Measurements from ENCODE around the gene RFNG.

The RFNG gene

DNA sequence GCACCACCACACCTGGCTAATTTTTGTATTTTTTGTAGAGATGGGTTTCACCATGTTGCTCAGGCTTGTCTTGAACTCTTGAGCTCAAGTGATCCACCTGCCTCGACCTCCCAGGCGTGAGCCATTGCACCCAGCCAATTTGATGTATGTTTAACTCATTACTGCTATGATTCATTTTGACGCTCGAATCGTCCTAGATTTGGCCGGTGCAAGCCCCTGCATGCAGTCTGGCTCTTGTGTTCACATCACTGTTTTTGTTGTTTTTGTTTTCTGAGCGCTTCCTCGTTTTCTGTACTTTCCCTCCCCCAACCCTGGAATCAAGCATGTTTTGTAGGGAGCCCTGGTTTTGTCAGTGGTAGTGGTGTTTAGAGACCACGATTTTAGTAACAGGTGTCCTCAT is 21.8 kb upstream of the RFNG start:
- no peak overlapping the region for H3K4me3 ChIP-seq (ENCODE audit: low read length)
- TF ChIP-seq, protein P1, sequence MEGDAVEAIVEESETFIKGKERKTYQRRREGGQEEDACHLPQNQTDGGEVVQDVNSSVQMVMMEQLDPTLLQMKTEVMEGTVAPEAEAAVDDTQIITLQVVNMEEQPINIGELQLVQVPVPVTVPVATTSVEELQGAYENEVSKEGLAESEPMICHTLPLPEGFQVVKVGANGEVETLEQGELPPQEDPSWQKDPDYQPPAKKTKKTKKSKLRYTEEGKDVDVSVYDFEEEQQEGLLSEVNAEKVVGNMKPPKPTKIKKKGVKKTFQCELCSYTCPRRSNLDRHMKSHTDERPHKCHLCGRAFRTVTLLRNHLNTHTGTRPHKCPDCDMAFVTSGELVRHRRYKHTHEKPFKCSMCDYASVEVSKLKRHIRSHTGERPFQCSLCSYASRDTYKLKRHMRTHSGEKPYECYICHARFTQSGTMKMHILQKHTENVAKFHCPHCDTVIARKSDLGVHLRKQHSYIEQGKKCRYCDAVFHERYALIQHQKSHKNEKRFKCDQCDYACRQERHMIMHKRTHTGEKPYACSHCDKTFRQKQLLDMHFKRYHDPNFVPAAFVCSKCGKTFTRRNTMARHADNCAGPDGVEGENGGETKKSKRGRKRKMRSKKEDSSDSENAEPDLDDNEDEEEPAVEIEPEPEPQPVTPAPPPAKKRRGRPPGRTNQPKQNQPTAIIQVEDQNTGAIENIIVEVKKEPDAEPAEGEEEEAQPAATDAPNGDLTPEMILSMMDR (IDR thresholded peaks at IDR 0.05; ENCODE audit: insufficient read depth, low read depth, low read length, missing control alignments), result no peak
- peak; percentile 82 for DNase-seq (ENCODE audit: low read depth)

DNA sequence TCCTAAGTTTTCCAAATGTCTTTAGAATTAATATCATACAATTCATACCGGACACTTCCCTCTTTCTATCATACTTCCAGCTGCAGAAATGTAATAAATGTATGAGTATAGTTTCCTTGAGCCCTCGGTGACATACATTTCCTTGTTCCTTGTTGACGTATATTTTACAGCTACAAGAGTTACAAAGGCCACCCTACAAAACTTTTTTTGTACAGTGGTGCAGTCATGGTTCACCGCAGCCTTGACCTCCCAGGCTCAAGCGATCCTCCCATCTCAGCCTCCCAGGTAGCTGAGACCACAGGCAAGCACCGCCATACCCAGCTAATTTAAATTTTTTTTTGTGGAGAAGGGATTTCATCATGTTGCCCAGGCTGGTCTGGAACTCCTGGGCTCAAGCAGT is 21.2 kb upstream of the RFNG start:
- no peak overlapping the region for H3K4me3 ChIP-seq (ENCODE audit: low read length)
- TF ChIP-seq, protein P1 (IDR thresholded peaks at IDR 0.05; ENCODE audit: insufficient read depth, low read depth, low read length, missing control alignments), result no peak
- DNase-seq (ENCODE audit: low read depth), result no peak

DNA sequence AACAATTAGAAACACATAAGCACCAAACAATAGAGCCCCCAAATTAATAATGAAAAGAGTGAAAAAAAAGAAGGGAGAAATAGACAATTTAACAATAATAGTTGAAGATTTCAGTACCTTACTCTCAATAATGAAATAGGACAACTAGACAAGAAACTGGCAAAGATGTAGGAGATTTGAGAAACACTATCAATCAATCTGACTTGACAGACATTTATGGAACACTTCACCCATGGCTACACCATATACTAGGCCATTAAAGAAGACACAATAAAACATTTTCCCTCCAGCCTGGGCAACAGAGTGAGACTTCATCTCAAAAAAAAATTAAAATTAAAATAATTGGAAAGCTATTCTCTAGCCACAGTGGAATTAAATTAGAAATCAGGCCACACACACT is 19.0 kb upstream of the RFNG start:
- TF ChIP-seq, protein P1 (IDR thresholded peaks at IDR 0.05; ENCODE audit: insufficient read depth, low read depth, low read length, missing control alignments), result no peak
- no peak overlapping the region for H3K4me3 ChIP-seq (ENCODE audit: low read length)
- no peak for DNase-seq (ENCODE audit: low read depth)

DNA sequence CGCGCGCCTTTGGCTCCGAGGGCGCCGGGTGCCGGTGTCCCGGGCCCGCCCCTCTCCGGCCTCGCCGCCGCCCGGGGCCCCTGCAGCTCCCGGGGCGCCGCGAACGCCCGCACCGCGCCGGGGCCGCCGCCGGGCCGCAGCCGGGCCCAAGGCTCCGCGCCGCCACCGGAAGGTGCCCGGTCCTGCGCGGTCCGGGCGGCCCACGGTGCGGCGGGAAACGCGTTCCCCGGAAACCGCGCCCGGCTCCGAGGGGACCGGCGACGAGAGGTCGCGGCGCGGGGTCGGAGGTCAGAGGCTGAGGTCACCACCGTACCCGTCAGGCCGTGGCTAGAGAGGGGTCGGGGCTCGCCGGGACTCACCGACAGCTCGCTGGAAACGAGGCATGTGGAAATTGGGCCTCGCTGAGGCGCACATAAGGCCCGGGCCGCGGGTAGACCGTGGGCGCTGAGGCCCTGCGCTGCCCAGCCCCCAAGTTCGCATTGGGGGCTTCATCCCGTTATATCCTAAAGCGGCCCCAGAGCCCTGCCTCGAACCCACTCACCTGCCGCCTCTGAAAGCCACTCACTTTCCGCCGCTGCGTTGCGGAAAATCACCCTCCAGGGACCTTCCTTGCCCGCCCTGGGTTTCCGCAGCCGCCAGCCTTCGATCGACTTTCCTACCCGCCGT is 14.2 kb upstream of the RFNG start, which contains the start of gene DUS1L:
Gene DUS1L (minus strand): TSS at position 167 of the 666 bp plus-strand sequence. CDS start 745 bp downstream, outside the sequence.
- TF ChIP-seq, protein P1 (IDR thresholded peaks at IDR 0.05; ENCODE audit: insufficient read depth, low read depth, low read length, missing control alignments), result no peak
- peak within 1 kb of the TSS; percentile 83 for H3K4me3 ChIP-seq (ENCODE audit: low read length)
- peak; percentile 56 for DNase-seq (ENCODE audit: low read depth)

DNA sequence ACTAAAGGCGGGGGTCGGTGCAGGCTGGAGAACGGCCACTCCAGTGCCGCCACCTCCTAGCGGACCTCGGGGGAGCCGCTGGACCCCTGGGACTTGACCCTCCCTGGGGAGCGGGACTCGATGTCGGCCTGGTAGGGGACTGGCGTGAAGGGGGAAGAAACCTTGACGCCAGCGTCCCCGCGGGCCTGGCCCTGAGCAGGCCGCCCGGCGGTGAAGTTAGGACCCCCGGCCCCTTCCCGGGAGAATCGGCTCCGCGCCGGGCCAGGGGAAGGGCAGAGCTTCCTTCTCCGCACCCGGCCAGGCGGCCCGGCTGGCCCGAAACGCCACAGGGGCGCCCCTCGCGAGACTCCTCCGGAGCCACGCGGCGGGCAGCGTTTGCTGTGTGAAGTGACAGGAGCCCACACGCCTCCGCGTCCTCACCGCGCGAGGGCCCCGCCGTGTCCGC is 13.6 kb upstream of the RFNG start:
- peak overlapping the region; percentile 83 for H3K4me3 ChIP-seq (ENCODE audit: low read length)
- no peak for DNase-seq (ENCODE audit: low read depth)
- TF ChIP-seq, protein P1 (IDR thresholded peaks at IDR 0.05; ENCODE audit: insufficient read depth, low read depth, low read length, missing control alignments), result no peak

DNA sequence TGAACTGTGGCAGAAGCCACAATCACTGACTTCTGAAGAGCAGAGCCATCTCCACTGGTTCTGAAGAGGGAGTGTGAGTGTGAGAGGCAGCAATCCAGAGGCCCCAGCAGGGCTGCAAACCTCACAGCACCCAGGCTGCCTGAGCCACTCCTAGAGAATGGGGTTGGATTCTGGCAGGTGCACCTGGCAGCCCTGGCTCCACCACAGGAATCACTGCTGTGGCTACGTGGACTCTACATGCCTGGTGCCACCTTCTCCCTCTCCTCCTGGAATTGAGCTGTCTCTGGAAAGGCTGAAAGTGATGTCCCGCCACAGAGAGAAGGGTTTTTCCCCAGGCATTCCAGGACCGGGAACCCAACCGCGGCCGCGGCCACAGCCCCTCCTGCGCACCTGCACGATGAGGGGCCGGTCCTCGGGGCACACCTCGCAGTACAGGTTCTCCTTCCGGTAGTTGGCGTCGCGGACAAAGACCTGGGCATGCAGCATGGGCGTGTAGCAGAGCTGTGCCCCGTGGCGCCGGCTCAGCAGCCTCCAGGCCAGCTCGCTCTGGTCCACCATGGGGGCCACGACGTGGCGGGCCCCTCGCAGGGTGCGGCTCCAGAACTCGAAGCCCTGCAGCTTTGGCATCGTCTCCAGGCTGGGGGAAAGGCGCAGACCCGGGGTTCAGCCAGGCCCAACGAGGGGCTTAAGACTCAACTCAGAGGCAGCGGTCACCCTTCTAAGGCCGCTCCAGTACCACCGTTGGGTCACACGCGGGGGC is 13.0 kb upstream of the RFNG start:
- peak overlapping the region; percentile 83 for H3K4me3 ChIP-seq (ENCODE audit: low read length)
- TF ChIP-seq, protein P1 (IDR thresholded peaks at IDR 0.05; ENCODE audit: insufficient read depth, low read depth, low read length, missing control alignments), result no peak
- peak; percentile 53 for DNase-seq (ENCODE audit: low read depth)

Measured in epithelial cell of esophagus (primary cell).